ENCODE results near the gene BSG. TPM values are rescaled to one million over a fixed set of nuclear protein-coding genes. Genes with fewer than 3 reads are reported as not detected.

Gene BSG
- 100 to 1,000 TPM; 313 to 793 (median 445) TPM for total RNA-seq

- TF ChIP-seq, protein P1, sequence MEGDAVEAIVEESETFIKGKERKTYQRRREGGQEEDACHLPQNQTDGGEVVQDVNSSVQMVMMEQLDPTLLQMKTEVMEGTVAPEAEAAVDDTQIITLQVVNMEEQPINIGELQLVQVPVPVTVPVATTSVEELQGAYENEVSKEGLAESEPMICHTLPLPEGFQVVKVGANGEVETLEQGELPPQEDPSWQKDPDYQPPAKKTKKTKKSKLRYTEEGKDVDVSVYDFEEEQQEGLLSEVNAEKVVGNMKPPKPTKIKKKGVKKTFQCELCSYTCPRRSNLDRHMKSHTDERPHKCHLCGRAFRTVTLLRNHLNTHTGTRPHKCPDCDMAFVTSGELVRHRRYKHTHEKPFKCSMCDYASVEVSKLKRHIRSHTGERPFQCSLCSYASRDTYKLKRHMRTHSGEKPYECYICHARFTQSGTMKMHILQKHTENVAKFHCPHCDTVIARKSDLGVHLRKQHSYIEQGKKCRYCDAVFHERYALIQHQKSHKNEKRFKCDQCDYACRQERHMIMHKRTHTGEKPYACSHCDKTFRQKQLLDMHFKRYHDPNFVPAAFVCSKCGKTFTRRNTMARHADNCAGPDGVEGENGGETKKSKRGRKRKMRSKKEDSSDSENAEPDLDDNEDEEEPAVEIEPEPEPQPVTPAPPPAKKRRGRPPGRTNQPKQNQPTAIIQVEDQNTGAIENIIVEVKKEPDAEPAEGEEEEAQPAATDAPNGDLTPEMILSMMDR (IDR thresholded peaks at IDR 0.05; ENCODE audit: low read depth), result no peak
These were observed at the start of gene BSG for GRCh38 chr19:572140-572742. Gene BSG, plus strand, starts transcription at chr19:572596. Its CDS starts 39 bp downstream, at chr19:572635.

GRCh38 chr19:522726-523125 is 49.7 kb upstream of the BSG start:
- TF ChIP-seq, protein P1 (IDR thresholded peaks at IDR 0.05; ENCODE audit: low read depth), result no peak

DNA sequence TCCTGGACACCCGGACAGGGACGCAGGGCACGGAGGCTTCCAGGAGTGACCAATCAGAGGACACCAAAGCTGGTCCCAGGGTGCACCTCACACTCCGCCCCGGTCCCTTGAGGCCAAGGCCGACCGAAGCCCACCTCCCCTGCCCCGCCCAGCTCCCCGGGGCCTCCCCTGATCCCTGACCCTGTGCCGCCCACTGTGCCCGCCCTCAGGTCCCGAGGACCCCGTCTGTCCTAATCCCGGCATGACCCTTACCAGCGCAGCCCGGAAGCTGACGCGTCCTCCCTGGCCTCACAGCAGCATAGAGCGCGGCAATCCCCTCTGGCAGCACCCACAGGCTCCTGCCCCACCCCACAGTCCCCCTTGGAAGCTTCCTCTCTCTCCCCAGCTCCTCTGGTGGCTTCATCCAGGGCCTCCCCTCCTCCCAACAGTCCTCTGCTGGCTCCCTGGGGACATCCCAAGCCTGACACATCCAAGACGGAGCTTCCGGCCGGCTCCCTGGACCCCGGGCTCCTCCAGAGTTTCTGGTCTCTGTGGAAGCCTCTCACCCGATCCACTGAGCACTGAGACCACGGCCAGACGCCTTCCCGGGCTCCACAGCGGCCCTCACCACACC is 48.2 kb upstream of the BSG start:
- TF ChIP-seq, protein P1 (IDR thresholded peaks at IDR 0.05; ENCODE audit: low read depth), result no peak

GRCh38 chr19:525029-525428 is 47.4 kb upstream of the BSG start:
- TF ChIP-seq, protein P1 (IDR thresholded peaks at IDR 0.05; ENCODE audit: low read depth), result no peak

- TF ChIP-seq, protein P1 (IDR thresholded peaks at IDR 0.05; ENCODE audit: low read depth), result no peak
These were observed 46.5 kb upstream of the BSG start for GRCh38 chr19:525857-526419.

GRCh38 chr19:530134-531008 is 42.0 kb upstream of the BSG start:
- TF ChIP-seq, protein P1 (IDR thresholded peaks at IDR 0.05; ENCODE audit: low read depth), result no peak

All from subcutaneous adipose tissue (tissue), 4 donors.